OCI-LY3 (cell line): ENCODE results near the gene SLC23A3.

ENCODE experiments used
- EZH2phosphoT487 ChIP-seq: fragments of 200-600 bp; shearing (Covaris generic); IDR thresholded peaks from 2 replicates; pipeline ENCODE4 v1.6.1; 2018; ENCODE audit warnings: antibody characterized with exemption, mixed run types, low read depth
- TF ChIP-seq, protein P1 (sequence below): fragments of 200-600, 300-600 bp; sonication (generic); IDR thresholded peaks from 2 replicates; pipeline ENCODE4 v1.5.1; 2014; ENCODE audit warnings: antibody characterized with exemption, low read length, low read depth

DNA sequence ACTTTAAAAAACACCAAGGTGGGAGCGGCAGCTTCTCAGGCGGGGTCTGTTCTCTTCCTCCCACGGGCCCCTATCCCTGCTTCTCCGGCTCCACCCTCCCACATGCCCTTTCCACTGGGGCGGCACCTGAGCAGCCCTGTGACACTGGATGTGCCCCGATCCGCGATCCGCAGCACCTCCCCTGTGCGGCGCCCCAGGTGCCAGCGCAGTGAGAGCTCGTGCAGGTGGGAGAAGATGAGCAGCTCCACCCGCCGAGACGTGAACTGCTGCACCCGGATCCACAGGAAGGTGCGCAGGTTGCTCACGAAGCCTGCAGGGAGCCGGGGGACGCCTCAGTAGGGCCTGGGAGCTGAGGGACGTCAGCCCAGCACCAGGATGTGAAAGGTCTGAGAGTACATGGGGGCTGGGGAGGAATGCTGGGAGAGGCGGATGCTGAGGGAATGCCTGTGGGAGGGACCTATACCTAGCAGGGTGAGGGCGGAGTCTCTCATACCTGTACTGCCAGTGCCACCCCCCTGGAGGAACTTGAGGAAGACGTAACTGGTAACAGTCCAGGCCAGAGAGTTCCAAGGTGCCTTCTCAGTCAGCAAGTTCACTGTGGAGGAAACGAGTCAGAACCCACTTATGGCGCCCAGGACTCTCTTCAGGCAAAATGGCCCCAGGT lies 46.2 kb upstream of the SLC23A3 start:
- TF ChIP-seq, protein P1, sequence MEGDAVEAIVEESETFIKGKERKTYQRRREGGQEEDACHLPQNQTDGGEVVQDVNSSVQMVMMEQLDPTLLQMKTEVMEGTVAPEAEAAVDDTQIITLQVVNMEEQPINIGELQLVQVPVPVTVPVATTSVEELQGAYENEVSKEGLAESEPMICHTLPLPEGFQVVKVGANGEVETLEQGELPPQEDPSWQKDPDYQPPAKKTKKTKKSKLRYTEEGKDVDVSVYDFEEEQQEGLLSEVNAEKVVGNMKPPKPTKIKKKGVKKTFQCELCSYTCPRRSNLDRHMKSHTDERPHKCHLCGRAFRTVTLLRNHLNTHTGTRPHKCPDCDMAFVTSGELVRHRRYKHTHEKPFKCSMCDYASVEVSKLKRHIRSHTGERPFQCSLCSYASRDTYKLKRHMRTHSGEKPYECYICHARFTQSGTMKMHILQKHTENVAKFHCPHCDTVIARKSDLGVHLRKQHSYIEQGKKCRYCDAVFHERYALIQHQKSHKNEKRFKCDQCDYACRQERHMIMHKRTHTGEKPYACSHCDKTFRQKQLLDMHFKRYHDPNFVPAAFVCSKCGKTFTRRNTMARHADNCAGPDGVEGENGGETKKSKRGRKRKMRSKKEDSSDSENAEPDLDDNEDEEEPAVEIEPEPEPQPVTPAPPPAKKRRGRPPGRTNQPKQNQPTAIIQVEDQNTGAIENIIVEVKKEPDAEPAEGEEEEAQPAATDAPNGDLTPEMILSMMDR = no peak
- no peak for TF ChIP-seq EZH2phosphoT487
